ENCODE results near the gene PNPT1. TPM values are rescaled to one million over a fixed set of nuclear protein-coding genes. Genes with fewer than 3 reads are reported as not detected.

The PNPT1 gene
- total RNA-seq, 5 donors from 2014 or later (not counting 1 experiment from before 2014, with no cell fraction given), result 13.3 to 31.0 (median 25.7) TPM

DNA sequence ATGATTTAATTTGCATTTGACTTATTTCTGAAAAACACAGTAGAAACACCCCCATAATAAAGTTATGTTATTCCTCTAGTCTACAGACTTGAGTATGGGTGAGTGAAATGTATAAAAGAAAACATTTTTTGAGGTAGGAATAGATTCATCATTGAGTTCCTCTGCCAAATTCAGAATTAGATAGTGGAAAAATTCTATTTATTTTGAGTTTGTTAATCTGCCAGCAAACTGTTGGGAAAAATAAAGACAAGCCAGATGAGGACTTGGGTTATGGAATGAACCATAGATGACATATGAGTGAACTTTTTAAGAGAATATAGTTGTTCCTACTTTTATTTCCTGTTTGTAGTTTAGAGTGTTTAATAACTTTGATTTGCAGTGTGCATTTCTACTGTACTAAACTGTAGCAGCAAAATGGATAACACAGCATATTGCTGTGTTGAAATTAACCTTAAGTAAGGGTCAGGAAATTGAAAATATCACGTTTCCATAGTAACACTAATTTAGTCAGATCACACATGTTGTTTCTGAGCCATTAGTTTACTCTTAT, 35.6 kb upstream of the PNPT1 start:
- Histone ChIP-seq H3K27ac (ENCODE audit: low read length) (no peak overlapping the region), H3K27me3 (replicated peaks in 1 of 2; ENCODE audit: control insufficient read depth in 2 of 2, extremely low read depth in 1 of 2, insufficient read depth in 2 of 2, low read length in 1 of 2) (peaks cover 0 to 7% of the 10 kb centered on the region in 2 experiments), H3K36me3 (ENCODE audit: control insufficient read depth in 2 of 2, extremely low read depth in 1 of 2, insufficient read depth in 1 of 2, low read length in 1 of 2) (no peaks in the 10 kb centered on the region), H3K4me1 (ENCODE audit: control insufficient read depth in 1 of 2, extremely low read depth in 1 of 2, insufficient read depth in 2 of 2, low read length in 2 of 2) (no peaks in the 10 kb centered on the region), H3K9me3 (no peaks in the 10 kb centered on the region), H3K4me3 (ENCODE audit: control insufficient read depth in 1 of 2, extremely low read depth in 1 of 2, low read length in 1 of 2) (no peak overlapping the region)
- DNase-seq (no peak), ATAC-seq (replicated peaks in 1 of 4) (no peak)
- CTCF ChIA-PET, result no interaction called here
- H3K4me3 Mint-ChIP-seq, result no peak overlapping the region
- H3K36me3 Mint-ChIP-seq, result no peaks in the 10 kb centered on the region
- no CpG with 5 or more reads among the region's 1 CpG for WGBS (ENCODE audit: insufficient coverage)
- no peaks in the 10 kb centered on the region for H3K9me3 Mint-ChIP-seq
- POLR2A ChIA-PET, result no interaction called here
- no peaks in the 10 kb centered on the region for H3K4me1 Mint-ChIP-seq
- H3K27ac Mint-ChIP-seq, result no peak overlapping the region
- H3K27me3 Mint-ChIP-seq, result peaks cover 4 to 12% of the 10 kb centered on the region in 2 donors

DNA sequence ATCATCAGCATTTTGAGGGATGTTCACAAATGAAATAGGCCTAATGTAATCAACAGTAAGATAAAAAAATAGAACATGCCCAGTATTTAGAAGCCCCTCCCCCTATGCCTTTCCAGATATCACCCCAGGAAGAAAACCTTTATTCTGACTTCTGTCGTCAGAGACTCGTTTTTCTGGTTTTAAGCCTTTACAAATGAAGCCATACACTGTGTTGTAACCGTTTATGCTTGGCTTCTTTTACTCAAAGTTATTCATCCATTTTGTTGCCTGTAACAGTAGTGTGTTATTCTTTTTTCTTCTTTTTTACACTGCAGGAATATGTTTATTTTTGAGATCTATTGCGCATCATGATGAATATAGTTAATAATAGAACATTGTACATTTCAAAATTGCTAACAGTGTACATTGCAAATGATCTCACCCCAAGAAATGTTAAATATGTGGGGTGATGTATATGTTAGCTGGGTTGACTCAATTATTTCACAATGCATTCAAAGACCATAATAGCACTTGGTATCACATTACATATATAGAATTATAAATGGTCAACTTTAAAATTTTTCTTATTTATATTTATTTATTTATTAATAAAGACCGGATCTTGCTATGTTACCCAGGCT, 28.1 kb upstream of the PNPT1 start:
- Mint-ChIP-seq H3K27me3 (peaks cover 0 to 5% of the 10 kb centered on the region in 2 donors), H3K4me1 (no peaks in the 10 kb centered on the region), H3K4me3 (no peak overlapping the region), H3K36me3 (no peaks in the 10 kb centered on the region), H3K27ac (no peak overlapping the region), H3K9me3 (no peaks in the 10 kb centered on the region)
- no peak for DNase-seq
- Histone ChIP-seq H3K36me3 (ENCODE audit: control insufficient read depth in 2 of 2, extremely low read depth in 1 of 2, insufficient read depth in 1 of 2, low read length in 1 of 2) (no peaks in the 10 kb centered on the region), H3K4me3 (ENCODE audit: control insufficient read depth in 1 of 2, extremely low read depth in 1 of 2, low read length in 1 of 2) (no peak overlapping the region), H3K27ac (ENCODE audit: low read length) (no peak overlapping the region), H3K4me1 (ENCODE audit: control insufficient read depth in 1 of 2, extremely low read depth in 1 of 2, insufficient read depth in 2 of 2, low read length in 2 of 2) (no peaks in the 10 kb centered on the region), H3K9me3 (no peaks in the 10 kb centered on the region), H3K27me3 (replicated peaks in 1 of 2; ENCODE audit: control insufficient read depth in 2 of 2, extremely low read depth in 1 of 2, insufficient read depth in 2 of 2, low read length in 1 of 2) (peaks cover 2 to 8% of the 10 kb centered on the region in 2 experiments)
- POLR2A ChIA-PET, result no interaction called here
- no peak for ATAC-seq (replicated peaks in 1 of 4)
- WGBS (ENCODE audit: insufficient coverage), result no CpG with 5 or more reads among the region's 5 CpGs
- CTCF ChIA-PET, result interaction anchor here in 1 of 2 donors (0.6 kb wide), 1 partner anchor 26 kb away, joined by 10 read pairs; no protein-coding TSS in a partner anchor

DNA sequence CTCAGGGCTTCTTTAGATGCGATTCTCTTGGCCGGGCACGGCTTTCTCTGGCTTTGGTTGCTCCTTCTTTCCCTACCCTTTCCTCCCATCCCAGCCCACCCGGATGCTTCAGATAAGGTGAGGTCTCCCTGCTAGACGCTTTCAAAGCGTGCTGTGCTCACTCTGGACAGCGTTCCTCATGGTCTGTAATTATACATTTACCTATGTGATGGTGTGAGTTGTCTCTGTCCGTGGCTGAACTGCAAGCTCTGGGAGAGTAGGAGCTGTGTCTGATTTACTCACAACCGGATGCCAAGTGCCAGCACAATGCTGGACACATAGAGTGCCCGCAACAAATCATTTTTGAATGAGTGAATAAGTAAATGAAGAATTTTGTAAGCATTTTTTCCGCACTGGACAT, 26.8 kb upstream of the PNPT1 start:
- ChIA-PET POLR2A (no interaction called here), CTCF (interaction anchor here in 1 of 2 donors (1.1 kb wide), 1 partner anchor 11 kb away, joined by 3 read pairs; no protein-coding TSS in a partner anchor)
- Mint-ChIP-seq H3K27ac (no peak overlapping the region), H3K27me3 (peaks cover 4 to 11% of the 10 kb centered on the region in 2 donors), H3K4me1 (no peaks in the 10 kb centered on the region), H3K4me3 (no peak overlapping the region), H3K9me3 (no peaks in the 10 kb centered on the region), H3K36me3 (no peaks in the 10 kb centered on the region)
- H3K9me3 ChIP-seq, result no peaks in the 10 kb centered on the region
- no peak for DNase-seq
- WGBS (ENCODE audit: insufficient coverage), result 85% methylated on average over 5 of the region's 11 CpGs
- no peaks in the 10 kb centered on the region for H3K36me3 ChIP-seq (ENCODE audit: control insufficient read depth in 2 of 2, extremely low read depth in 1 of 2, insufficient read depth in 1 of 2, low read length in 1 of 2)
- no peaks in the 10 kb centered on the region for H3K4me1 ChIP-seq (ENCODE audit: control insufficient read depth in 1 of 2, extremely low read depth in 1 of 2, insufficient read depth in 2 of 2, low read length in 2 of 2)
- H3K27ac ChIP-seq (ENCODE audit: low read length), result no peak overlapping the region
- no peak overlapping the region for H3K4me3 ChIP-seq (ENCODE audit: control insufficient read depth in 1 of 2, extremely low read depth in 1 of 2, low read length in 1 of 2)
- ATAC-seq (replicated peaks in 1 of 4), result no peak
- peaks cover 2 to 8% of the 10 kb centered on the region in 2 experiments for H3K27me3 ChIP-seq (replicated peaks in 1 of 2; ENCODE audit: control insufficient read depth in 2 of 2, extremely low read depth in 1 of 2, insufficient read depth in 2 of 2, low read length in 1 of 2)

DNA sequence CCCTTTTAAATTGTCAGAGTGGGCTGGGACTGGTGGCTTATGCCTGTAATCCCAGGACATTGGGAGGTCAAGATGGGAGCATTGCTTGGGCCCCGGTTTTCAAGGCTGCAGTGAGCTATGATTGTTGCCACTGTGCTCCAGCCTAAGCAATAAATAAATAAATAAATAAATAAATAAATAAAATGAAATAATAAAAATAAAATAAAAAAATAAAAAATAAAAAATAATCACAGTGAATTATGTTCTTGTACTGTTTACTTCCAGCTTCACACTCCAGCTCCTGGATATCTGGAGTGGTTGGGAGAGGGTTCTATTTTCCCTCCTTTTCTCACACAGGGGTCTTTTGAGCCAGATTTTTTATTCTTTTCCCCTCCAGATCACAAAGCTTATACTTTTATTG, 26.2 kb upstream of the PNPT1 start:
- H3K36me3 Mint-ChIP-seq, result no peaks in the 10 kb centered on the region
- H3K9me3 ChIP-seq, result no peaks in the 10 kb centered on the region
- no peak overlapping the region for H3K27ac ChIP-seq (ENCODE audit: low read length)
- no peaks in the 10 kb centered on the region for H3K36me3 ChIP-seq (ENCODE audit: control insufficient read depth in 2 of 2, extremely low read depth in 1 of 2, insufficient read depth in 1 of 2, low read length in 1 of 2)
- no peak overlapping the region for H3K27ac Mint-ChIP-seq
- no peak overlapping the region for H3K4me3 ChIP-seq (ENCODE audit: control insufficient read depth in 1 of 2, extremely low read depth in 1 of 2, low read length in 1 of 2)
- POLR2A ChIA-PET, result interaction anchor here in 1 of 2 donors (0.6 kb wide), 1 partner anchor 15 kb away, joined by 3 read pairs; no protein-coding TSS in a partner anchor
- peaks cover 2 to 7% of the 10 kb centered on the region in 2 experiments for H3K27me3 ChIP-seq (replicated peaks in 1 of 2; ENCODE audit: control insufficient read depth in 2 of 2, extremely low read depth in 1 of 2, insufficient read depth in 2 of 2, low read length in 1 of 2)
- CTCF ChIA-PET, result interaction anchor here in 1 of 2 donors (1.1 kb wide), 1 partner anchor 12 kb away, joined by 3 read pairs; no protein-coding TSS in a partner anchor
- H3K27me3 Mint-ChIP-seq, result peaks cover 4 to 11% of the 10 kb centered on the region in 2 donors
- DNase-seq, result no peak
- no peak for ATAC-seq (replicated peaks in 1 of 4)
- no CpG with 5 or more reads among the region's 1 CpG for WGBS (ENCODE audit: insufficient coverage)
- no peaks in the 10 kb centered on the region for H3K9me3 Mint-ChIP-seq
- no peaks in the 10 kb centered on the region for H3K4me1 ChIP-seq (ENCODE audit: control insufficient read depth in 1 of 2, extremely low read depth in 1 of 2, insufficient read depth in 2 of 2, low read length in 2 of 2)
- H3K4me1 Mint-ChIP-seq, result no peaks in the 10 kb centered on the region
- no peak overlapping the region for H3K4me3 Mint-ChIP-seq

DNA sequence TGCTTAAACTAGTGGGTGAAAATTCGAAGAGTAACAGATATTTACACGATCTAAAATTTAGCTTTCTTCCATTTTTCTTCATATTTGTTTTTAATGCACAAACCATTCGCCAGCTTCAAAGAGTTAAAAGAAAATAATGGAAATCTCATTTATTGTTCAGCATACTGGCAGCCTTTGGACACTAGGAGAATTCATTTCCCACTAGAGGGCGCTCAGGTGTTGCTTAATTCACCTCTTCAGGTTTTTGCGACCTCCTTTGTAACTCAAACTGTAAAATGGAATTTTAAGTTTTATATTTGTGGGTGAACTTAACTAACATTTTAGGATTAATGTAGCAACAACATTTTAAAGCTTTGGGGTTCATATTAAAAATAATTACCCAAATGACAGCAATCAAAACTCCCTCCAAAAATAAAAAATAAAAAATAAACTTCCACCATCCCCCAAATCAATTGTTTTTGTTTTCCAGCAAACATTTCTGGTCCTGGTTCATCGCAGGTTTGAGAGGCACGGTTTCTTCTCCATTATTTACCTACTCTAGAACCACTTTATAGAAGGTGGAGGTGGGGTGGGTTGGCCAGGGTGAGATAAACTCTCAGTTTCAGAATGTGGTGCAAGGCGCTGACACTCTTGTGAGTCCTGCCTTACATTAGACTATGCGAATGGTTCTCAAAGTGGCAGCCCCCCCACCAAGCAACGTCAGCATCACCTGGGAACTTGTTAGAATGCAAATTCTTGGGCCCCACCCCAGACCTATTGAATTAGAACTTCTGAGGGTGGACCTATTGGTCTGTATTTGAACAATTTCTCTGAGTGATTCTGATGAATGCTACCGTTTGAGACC, 24.7 kb upstream of the PNPT1 start:
- H3K36me3 Mint-ChIP-seq, result no peaks in the 10 kb centered on the region
- peak in 1 of 4 experiments; percentile 43 for ATAC-seq (replicated peaks in 1 of 4)
- H3K27ac Mint-ChIP-seq, result no peak overlapping the region
- H3K4me3 ChIP-seq (ENCODE audit: control insufficient read depth in 1 of 2, extremely low read depth in 1 of 2, low read length in 1 of 2), result no peak overlapping the region
- ChIA-PET CTCF (interaction anchor here in 1 of 2 donors (0.6 kb wide), 1 partner anchor 1436 kb away, joined by 3 read pairs; no protein-coding TSS in a partner anchor), POLR2A (interaction anchor here in 1 of 2 donors (0.7 kb wide), 1 partner anchor 245 kb away, joined by 5 read pairs; no protein-coding TSS in a partner anchor)
- H3K9me3 Mint-ChIP-seq, result no peaks in the 10 kb centered on the region
- H3K27ac ChIP-seq (ENCODE audit: low read length), result no peak overlapping the region
- no peaks in the 10 kb centered on the region for H3K36me3 ChIP-seq (ENCODE audit: control insufficient read depth in 2 of 2, extremely low read depth in 1 of 2, insufficient read depth in 1 of 2, low read length in 1 of 2)
- DNase-seq, result peak in 18 of 35 experiments; percentile 6 to 68 (median 20)
- peaks cover 2 to 5% of the 10 kb centered on the region in 2 experiments for H3K27me3 ChIP-seq (replicated peaks in 1 of 2; ENCODE audit: control insufficient read depth in 2 of 2, extremely low read depth in 1 of 2, insufficient read depth in 2 of 2, low read length in 1 of 2)
- H3K4me1 Mint-ChIP-seq, result no peaks in the 10 kb centered on the region
- H3K4me1 ChIP-seq (ENCODE audit: control insufficient read depth in 1 of 2, extremely low read depth in 1 of 2, insufficient read depth in 2 of 2, low read length in 2 of 2), result no peaks in the 10 kb centered on the region
- no peaks in the 10 kb centered on the region for H3K9me3 ChIP-seq
- H3K27me3 Mint-ChIP-seq, result peaks cover 4 to 7% of the 10 kb centered on the region in 2 donors
- WGBS (ENCODE audit: insufficient coverage), result 67% methylated on average over 1 of the region's 11 CpGs
- H3K4me3 Mint-ChIP-seq, result no peak overlapping the region

DNA sequence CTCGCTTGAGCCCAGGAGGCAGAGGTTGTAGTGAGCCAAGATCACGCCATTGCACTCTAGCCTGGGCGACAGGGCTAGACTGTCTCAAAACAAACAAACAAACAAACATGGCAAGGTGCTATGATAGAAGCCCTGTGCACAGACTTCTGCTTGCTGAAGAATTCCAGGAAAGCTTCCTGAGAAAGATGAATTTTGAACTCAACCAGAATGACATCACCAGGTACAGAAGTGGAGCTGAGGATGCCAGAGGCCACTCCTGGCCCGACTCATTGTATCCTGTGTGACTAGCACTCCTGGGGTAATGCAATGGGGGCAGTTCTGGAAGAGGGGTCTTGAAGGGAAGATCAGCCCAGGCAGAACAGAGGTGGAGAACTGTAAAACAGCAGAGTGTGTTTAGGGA, 22.0 kb upstream of the PNPT1 start:
- Mint-ChIP-seq H3K27me3 (peaks cover 5% of the 10 kb centered on the region in 2 donors), H3K4me3 (no peak overlapping the region), H3K9me3 (no peaks in the 10 kb centered on the region), H3K36me3 (no peaks in the 10 kb centered on the region), H3K27ac (no peak overlapping the region), H3K4me1 (no peaks in the 10 kb centered on the region)
- DNase-seq (no peak), ATAC-seq (replicated peaks in 1 of 4) (no peak)
- H3K9me3 ChIP-seq, result no peaks in the 10 kb centered on the region
- WGBS (ENCODE audit: insufficient coverage), result 81% methylated on average over 3 of the region's 4 CpGs
- no peak overlapping the region for H3K27ac ChIP-seq (ENCODE audit: low read length)
- no peak overlapping the region for H3K4me3 ChIP-seq (ENCODE audit: control insufficient read depth in 1 of 2, extremely low read depth in 1 of 2, low read length in 1 of 2)
- CTCF ChIA-PET, result interaction anchor here in 1 of 2 donors (0.6 kb wide), 1 partner anchor 20 kb away, joined by 7 read pairs; no protein-coding TSS in a partner anchor
- no peaks in the 10 kb centered on the region for H3K36me3 ChIP-seq (ENCODE audit: control insufficient read depth in 2 of 2, extremely low read depth in 1 of 2, insufficient read depth in 1 of 2, low read length in 1 of 2)
- H3K27me3 ChIP-seq (replicated peaks in 1 of 2; ENCODE audit: control insufficient read depth in 2 of 2, extremely low read depth in 1 of 2, insufficient read depth in 2 of 2, low read length in 1 of 2), result peaks cover 0 to 5% of the 10 kb centered on the region in 2 experiments
- no peaks in the 10 kb centered on the region for H3K4me1 ChIP-seq (ENCODE audit: control insufficient read depth in 1 of 2, extremely low read depth in 1 of 2, insufficient read depth in 2 of 2, low read length in 2 of 2)
- POLR2A ChIA-PET, result no interaction called here
